SHP77 treated with DMSO at 0.1 percent for 48 hours (cell line): ENCODE data around the gene SIM1.

ENCODE experiments used
- DNase-seq: peaks from one replicate; lab custom pipeline; 2025; lab: John Stamatoyannopoulos, UW

Gene SIM1, protein sequence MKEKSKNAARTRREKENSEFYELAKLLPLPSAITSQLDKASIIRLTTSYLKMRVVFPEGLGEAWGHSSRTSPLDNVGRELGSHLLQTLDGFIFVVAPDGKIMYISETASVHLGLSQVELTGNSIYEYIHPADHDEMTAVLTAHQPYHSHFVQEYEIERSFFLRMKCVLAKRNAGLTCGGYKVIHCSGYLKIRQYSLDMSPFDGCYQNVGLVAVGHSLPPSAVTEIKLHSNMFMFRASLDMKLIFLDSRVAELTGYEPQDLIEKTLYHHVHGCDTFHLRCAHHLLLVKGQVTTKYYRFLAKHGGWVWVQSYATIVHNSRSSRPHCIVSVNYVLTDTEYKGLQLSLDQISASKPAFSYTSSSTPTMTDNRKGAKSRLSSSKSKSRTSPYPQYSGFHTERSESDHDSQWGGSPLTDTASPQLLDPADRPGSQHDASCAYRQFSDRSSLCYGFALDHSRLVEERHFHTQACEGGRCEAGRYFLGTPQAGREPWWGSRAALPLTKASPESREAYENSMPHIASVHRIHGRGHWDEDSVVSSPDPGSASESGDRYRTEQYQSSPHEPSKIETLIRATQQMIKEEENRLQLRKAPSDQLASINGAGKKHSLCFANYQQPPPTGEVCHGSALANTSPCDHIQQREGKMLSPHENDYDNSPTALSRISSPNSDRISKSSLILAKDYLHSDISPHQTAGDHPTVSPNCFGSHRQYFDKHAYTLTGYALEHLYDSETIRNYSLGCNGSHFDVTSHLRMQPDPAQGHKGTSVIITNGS

GRCh38 chr6:100464903-100465700 lies at the start of gene SIM1:
Gene SIM1 (minus strand): TSS chr6:100464921. CDS start chr6:100463468, 1,453 bp downstream.
- no peak for DNase-seq

DNA sequence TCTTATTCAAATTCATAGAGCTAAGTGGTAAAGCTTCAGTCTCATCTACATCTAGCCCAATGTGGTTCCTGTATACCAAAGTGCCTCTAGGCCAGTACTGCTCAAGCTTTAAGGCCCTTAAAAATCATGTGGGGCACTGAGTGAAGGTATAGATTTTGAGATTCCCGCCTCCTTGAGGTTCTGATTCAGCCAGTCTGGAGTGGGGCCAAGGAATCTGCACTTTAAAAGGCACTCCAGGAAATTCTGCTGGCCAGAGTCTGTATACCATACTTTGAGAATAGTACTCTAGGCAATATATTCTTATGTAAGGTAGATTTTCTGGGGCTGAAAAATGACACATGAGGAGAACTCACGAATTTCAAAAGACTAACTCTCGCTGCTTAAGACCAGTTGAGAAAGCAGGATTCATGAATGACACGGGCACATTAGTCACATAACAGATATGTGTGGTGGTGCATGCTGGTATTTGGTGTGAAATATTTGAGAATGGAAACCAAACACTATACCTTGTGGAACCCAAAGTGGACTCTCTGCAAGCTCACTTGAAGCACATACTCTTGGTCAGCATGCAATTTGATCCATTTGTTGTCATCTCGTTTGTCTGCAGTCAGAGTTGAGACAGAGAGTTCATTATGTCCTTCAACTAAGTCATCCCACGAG lies 47.6 kb upstream of the SIM1 start:
- DNase-seq: no peak

DNA sequence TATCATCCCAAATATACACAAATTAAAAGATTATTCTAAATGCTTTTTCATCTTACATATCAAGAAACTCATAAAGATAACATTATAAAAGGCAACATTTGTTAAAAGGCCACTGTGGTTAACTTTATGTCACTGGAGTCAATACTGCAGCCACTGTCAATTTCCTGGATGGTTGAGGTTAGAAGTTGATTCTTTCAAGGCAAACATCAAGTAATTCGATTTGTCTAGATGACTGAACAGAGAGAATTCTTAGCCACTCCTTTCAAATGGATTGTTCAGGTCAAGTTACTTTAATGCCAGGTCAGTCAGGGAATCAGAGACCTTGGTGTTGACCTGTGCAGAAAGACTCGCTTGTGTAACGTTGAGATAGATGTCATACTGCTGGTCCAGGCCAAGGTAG lies 44.4 kb upstream of the SIM1 start:
- DNase-seq: no peak

DNA sequence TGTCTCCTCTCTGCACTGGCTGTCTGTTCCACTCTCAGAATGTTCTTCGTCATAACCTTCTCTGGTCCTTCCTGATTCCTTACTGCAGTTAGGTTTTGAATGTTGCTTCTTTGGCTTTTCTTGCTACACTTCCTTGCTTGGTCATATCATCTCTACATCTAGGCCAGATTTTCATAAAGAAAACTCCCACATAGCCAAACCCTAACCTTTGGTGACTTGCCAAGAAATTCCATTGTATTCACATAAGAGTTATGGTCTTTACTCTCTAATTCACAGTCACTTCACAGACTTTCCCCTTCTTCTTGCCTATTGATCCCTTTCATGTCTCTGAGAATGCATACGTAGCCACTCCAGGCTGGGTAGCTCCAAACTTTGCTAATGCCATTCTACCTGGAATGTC lies 41.9 kb upstream of the SIM1 start:
- no peak for DNase-seq

DNA sequence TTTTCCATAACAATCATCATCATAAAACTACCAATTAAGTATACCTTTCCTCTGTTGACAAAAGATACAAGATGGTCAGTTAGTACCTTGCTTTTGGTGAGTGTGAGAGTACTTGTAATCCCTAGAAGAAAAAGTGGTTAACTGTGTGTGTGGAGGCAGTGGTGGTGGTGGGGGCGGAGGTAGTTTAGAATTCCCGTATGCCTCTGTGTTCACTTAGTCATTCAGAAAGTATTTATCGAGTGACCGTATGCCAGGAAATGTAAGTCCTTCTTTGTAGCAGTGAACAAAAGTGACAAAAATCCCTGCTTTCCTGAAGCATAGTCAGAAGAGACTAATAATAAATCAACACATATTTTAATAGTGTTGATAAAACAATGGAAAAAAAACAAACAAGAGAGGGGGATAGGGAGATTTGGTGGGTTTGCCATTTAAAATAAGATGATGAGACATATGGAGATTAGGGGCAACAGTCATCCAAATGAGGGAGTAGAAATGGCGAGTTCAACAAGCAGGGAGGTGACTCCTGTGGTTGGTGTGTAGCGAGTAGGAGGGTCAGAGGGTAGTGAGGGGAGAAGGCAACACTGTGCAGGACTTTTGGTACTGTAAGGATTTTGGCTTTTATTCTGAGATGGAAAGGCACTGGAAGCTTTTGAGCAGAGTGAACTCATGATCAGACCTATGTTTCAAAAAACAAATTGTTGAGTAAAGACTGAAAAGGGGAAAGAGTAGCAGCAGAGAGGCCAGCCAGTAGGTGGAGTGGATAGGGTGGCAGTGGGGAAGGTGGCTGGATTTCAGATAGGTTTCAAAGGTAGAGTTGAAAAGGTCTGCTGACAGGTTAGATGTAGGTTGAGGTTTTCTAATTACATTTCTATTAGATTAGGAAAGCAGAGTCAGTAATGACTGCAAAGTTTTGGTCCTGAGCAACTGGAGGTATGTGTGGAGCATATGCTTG lies 40.3 kb upstream of the SIM1 start:
- no peak for DNase-seq

GRCh38 chr6:100503043-100503705 lies 38.5 kb upstream of the SIM1 start:
- no peak for DNase-seq

GRCh38 chr6:100493206-100493888 lies 28.6 kb upstream of the SIM1 start:
- no peak for DNase-seq

GRCh38 chr6:100491952-100492670 lies 27.4 kb upstream of the SIM1 start:
- DNase-seq: peak; percentile 52

DNA sequence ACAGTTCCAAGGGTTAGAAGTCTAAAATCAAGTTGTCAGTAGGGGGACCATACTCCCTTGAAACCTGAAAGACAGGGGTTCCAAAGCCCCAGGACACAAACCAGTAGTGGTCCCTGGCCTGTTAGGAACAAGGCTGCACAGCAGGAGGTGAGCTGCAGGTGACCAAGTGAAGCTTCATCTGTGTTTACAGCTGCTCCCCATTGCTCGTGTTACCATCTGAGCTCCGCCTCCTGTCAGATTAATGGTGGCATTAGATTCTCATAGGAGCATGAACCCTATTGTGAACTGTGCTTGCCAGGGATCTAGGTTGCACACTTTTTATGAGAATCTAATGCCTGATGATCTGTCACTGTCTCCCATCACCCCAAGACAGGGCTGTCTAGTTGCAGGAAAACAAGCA lies 25.3 kb upstream of the SIM1 start:
- DNase-seq: no peak

DNA sequence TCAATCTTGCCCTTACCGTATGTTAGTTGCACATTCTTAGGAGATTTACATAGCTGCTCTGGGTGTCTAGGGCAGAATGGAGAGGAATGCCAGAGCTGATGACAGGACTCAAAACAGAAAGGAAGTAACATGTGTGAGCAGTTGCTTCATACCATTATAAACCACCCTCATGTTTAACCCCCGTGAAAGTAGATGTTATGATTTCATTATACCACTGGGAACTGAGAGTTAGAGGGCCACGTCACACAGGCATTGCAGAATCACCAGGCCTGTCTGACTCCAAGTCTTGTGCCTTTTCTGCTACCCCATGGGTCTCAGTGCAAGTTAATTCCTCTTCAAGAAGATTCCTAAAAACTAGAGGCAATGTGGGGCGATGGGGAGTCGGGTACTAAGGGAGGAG lies 23.5 kb upstream of the SIM1 start:
- no peak for DNase-seq

DNA sequence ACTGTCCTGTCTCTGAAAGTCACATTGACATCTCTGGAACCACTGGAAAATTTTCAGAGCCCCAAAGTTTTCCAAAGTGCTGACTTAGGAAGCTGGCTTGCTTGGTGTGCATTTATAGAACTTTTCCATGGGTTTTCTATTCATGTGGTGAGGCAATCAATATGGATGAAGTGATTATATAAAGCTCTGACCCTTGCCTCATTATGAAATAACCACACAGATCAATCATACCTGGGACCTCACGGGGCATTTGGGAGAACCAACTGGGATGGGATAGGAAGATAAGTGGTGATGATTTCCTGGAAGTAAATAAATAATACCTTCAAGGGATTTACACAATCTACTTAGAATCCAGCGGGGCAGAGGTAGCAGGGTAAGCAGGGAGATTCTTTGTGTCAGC lies 22.9 kb upstream of the SIM1 start:
- no peak for DNase-seq

GRCh38 chr6:100485268-100485667 lies 20.5 kb upstream of the SIM1 start:
- no peak for DNase-seq

DNA sequence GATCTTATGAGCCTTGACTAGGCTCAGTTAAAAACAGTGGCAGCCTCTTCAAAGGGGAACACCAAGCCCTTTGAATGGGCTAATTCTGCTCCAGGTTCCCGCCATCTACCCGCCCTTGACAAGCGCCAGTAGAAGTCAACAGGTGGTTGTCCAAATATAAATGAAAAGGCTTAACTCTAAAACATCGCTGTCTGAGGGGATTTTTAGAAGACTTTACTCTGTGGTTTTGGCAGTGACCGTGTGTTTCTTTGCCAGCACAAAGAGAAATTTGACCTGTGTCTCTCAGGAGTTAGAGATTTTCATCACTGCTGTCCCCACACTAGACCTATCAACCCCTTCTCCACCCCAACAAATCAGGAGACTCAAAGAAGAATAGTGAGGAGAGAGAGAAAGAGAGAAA lies 19.8 kb upstream of the SIM1 start:
- DNase-seq: no peak

DNA sequence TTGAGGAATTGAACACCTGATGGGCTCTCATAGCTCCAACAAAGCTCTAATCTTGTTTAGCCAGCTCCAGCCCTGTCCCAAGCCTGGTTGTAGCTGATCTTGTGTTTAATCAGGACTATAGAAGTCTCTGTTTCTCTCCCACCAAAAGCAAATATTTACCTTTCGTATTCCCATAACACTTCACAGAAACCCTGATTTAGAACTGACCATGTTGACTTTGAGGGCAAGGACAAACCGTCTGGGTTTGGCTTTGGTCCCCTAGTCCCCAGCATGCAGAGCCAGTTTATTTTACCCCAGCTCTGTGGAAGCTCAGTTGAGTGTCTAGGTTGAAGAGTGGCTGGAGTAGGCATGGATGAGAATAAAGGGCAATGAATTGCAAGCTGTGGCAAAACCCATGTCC lies 18.0 kb upstream of the SIM1 start:
- DNase-seq: peak; percentile 89

GRCh38 chr6:100479179-100480035 lies 14.7 kb upstream of the SIM1 start:
- peak; percentile 56 for DNase-seq

DNA sequence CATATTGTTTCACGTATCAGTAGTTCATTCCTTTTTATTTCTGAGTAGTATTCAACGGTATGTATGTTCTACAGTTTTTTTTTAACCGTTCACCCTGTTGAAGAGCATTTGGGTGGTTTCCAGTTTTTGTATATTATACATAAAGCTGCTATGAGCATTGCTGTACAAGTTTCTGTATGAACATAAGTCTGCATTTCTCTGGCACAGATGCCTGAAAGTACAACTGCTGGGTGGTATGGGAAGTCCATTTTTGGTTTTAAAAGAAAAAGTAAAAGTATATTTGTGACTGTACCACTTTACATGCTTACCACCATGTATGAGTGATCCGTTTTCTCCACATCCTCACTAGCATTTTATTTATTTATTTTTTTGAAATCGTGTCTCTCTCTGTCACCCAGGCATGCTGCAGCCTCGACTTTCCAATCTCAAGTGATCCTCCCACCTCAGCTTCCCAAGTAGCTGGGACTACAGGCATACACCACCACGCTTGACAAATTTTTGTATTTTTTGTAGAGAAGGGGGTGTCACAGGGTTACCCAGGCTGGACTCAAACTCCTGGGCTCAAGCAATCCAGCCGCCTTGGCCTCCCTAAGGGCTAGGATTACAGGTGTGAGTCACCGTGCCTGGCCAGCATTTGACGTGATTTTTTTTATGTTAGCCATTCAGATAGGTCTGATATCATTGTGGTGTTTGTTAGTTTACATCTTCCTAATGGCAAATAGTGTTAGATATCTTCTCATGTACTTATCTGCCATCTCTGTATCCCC lies 11.0 kb upstream of the SIM1 start:
- no peak for DNase-seq

DNA sequence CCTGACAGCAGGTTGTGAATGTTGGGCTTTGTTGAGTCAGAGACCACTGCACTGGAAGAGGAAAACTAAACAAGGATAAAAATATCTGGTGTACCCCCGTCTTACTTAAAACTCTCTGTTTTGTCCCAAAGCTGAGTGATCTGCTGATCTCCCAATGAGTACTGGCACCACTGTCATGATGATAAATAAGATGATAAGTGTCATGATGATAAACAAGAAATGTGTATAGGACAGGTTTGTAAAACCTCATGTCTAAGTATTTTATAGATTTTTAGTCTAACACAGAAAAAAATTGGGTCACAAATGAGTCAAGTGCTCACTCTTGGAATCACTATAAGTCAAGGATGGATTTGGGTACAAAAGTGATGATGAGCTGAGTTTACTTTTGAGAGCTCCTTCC lies 8.5 kb upstream of the SIM1 start:
- no peak for DNase-seq
